DOHH2 (cell line): Measurements from ENCODE around the gene SCN10A.

Experiments used
- CTCF ChIP-seq: fragments of 200-600 bp; sonication (generic); IDR thresholded peaks from one replicate; pipeline ENCODE4 v1.5.1; 2014; ENCODE audit warnings: antibody characterized with exemption, mild to moderate bottlenecking, low read depth, low read length; ENCODE audit not compliant: poor library complexity, severe bottlenecking
- EZH2phosphoT487 ChIP-seq: fragments of 200-600 bp; sonication (generic); IDR thresholded peaks from 2 replicates; pipeline ENCODE4 v1.6.1; 2017; ENCODE audit warnings: borderline replicate concordance, mild to moderate bottlenecking, antibody characterized with exemption, low read length, moderate library complexity, mixed read lengths

- TF ChIP-seq CTCF: no peak
- TF ChIP-seq EZH2phosphoT487: no peak
Measured at GRCh38 chr3:38758557-38758956, 57.5 kb downstream of the SCN10A start.
